GM12873 (cell line): Measurements from ENCODE around the gene CERK.

Experiments used
- TF ChIP-seq, protein P1 (sequence below): IDR thresholded peaks from 2 replicates; pipeline ENCODE4 v1.5.1; 2012; ENCODE audit warnings: low read depth, mild to moderate bottlenecking, moderate library complexity, low read length, control low read depth; ENCODE audit not compliant: insufficient read depth; ENCODE audit errors: missing control alignments

Gene CERK

GRCh38 chr22:46710806-46711205, 27.2 kb downstream of the CERK start:
- TF ChIP-seq, protein P1, sequence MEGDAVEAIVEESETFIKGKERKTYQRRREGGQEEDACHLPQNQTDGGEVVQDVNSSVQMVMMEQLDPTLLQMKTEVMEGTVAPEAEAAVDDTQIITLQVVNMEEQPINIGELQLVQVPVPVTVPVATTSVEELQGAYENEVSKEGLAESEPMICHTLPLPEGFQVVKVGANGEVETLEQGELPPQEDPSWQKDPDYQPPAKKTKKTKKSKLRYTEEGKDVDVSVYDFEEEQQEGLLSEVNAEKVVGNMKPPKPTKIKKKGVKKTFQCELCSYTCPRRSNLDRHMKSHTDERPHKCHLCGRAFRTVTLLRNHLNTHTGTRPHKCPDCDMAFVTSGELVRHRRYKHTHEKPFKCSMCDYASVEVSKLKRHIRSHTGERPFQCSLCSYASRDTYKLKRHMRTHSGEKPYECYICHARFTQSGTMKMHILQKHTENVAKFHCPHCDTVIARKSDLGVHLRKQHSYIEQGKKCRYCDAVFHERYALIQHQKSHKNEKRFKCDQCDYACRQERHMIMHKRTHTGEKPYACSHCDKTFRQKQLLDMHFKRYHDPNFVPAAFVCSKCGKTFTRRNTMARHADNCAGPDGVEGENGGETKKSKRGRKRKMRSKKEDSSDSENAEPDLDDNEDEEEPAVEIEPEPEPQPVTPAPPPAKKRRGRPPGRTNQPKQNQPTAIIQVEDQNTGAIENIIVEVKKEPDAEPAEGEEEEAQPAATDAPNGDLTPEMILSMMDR: no peak

DNA sequence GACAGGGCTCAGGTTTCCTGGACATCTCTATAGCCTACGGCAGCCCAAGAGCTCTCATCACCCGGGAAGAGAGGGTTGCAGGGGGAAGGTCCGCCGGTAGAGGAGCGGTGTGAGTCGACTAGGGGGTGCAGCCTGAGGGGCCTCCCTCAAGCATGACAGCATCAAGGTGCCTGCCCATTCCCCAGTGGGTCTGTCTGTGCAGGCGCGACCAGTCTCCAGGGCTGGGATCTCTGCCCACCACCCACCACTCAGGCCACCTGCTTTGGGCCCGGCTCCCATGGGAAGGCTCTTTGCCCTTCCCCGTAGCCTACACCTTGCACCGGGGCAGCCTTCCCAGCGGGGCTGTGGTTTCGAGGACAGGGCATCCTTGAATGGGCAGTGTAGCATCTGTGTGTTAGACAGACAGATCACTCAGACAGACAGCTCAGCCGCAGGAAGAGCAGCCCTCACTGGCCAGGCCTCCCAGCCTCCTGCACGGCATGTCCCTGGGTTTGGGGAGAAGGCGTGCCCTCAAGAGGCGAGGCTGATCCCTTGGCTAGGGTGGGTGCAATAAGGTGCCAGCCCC, 29.2 kb downstream of the CERK start:
- TF ChIP-seq, protein P1: no peak

DNA sequence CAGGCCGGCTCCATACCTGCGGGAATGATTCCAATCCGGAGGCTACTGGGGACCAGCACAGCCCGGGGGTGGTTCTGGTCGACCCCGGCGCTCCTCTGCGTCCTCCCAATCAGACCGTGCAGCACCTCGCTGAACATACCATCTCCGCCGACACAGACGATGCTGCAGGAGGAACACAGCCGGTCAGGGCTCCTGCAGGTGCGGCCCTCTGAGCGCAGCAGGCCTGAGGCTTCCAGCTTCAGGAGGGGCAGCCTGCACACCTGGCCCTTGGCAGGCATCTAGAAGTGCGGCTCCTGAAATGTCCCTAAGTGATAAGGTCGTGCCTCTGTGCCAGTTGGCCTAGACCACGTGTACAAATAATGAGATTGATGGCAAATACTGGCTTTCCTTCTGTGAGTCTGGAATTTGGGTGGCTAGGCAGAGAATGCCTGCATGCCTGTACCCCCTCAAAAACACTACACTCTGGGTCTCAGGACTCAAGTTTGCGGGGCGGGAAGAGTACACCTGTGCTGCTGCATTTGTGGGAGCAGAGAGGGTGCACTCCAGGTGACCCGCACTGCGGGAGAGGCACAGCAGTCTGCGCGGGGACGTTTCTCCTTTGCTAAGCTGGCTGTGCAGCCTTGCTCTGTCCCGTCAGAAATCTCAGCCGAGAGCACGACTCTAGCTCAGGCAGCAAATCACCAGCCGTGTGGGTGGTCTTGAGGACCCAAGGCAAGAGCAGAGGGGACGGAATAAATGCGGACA, 30.1 kb downstream of the CERK start:
- TF ChIP-seq, protein P1: no peak

- TF ChIP-seq, protein P1: no peak
Measured at GRCh38 chr22:46707305-46707704, 30.7 kb downstream of the CERK start.

- TF ChIP-seq, protein P1: no peak
Measured at GRCh38 chr22:46706060-46706459, 32.0 kb downstream of the CERK start.

DNA sequence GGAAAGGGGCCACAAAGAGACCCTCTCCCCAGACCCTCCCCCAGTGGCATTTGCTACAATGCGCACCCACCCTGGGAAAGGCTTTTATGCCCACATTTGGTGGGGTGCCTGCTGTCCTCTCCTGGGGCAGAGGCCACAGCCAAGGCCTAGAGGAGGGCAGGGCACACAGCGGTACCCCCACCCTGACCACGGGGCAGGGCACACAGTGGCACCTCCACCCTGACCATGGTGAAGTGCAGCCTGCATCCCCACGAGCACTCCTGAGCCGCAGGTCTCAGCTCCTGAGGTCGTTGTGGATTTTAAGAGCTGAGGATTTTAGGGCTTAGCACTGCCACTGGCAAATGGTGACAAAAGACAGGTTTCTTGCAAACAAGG, 34.1 kb downstream of the CERK start:
- TF ChIP-seq, protein P1: no peak

DNA sequence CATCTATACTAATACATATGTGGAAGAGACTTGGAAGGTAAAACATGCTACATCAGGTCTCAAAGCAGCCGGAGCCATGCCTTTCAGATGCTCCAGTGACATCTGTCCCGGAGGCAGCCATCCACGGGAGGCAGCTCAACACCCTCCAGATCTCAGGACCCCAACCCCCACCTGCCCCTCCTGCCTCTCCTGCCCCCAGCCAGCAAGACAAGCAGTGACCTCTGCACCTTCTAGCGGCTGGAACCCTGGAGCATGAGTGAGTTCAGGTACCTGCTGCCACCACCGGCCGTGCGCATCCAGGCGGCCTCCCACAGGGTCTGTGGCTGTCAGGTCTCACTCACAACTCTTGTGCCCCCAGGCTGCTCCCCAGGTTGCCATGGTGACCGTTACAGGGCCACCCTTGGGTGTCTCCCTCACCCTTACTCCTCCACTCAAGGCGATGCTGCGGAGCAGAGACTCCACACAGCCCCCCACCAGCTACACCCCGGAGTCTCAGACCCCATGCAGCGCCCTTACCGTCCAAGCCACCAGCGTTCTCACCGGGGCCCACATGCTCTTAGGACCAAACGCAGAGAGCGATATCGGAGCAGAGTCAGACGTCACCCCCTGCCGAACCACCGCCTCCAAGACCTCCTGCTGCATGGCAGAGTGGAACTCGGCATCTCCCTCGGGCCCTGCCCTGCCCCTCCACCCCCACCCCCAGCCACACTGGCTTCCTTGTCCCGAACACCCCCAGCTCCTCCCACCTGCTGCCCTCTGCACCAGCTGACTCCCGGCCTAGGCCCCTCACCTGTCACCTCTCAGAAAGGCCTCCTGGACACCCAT, 34.7 kb downstream of the CERK start:
- TF ChIP-seq, protein P1: no peak
